NT2/D1 (cell line): ENCODE results near the gene LRMDA.

Experiments used
- SUZ12 ChIP-seq: IDR thresholded peaks from 2 replicates; pipeline ENCODE4 v1.6.1; 2011; ENCODE audit not compliant: insufficient read length, insufficient read depth; ENCODE audit errors: extremely low read depth
- YY1 ChIP-seq: IDR thresholded peaks from 2 replicates; pipeline ENCODE4 v1.6.1; 2011; ENCODE audit not compliant: insufficient read length, insufficient read depth
- ZNF274 ChIP-seq: IDR thresholded peaks from 2 replicates; pipeline ENCODE4 v1.6.1; 2011; ENCODE audit warnings: mild to moderate bottlenecking, low read depth, low read length

DNA sequence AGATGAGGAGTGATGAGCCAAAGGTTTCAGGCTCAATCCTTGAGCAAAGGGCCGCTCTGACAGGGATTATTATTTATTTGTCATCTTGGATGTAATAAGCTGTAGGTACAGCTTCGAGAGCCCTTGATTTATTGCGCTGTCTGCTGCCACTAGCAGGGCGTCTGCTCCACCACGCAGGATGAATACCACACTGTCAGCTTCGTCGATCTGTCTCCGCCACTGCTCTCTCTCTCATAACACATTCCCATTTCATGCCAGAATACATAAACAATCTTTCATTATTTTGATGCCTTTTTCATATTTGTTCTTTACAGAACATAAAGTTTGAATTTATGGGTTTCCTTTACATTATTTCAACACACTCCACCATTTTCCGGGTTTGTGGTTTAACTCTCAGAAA is 276.6 kb downstream of the LRMDA start:
- TF ChIP-seq ZNF274 (no peak), YY1 (no peak), SUZ12 (no peak)
